Dermis blood vessel endothelial cell (primary cell): ENCODE measurements around the gene PLEKHO1. TPM values are rescaled to one million over a fixed set of nuclear protein-coding genes. Genes with fewer than 3 reads are reported as not detected.
"Not testable (repeated sequence)": the region's sequence is repeated elsewhere in the genome, so short reads cannot be mapped to it uniquely, and the experiment has no call there.

Source experiments
- DNase-seq: peaks from one replicate; pipeline ENCODE4 v3.0.0; 2010
- total RNA-seq: library from RNA; depleted of rRNA; stranded (reverse); fragments of >200 nt; gene quantifications from 2 replicates; pipeline ENCODE4 v1.2.3, GENCODE V29; 2014

Gene PLEKHO1
- 31.0 and 65.9 TPM in 2 replicates for total RNA-seq

- DNase-seq, result peak; percentile 91
Measured at GRCh38 chr1:150149271-150150132, at the start of gene PLEKHO1. Gene PLEKHO1 (plus strand): TSS chr1:150149916. CDS start chr1:150150258, 342 bp downstream.

DNA sequence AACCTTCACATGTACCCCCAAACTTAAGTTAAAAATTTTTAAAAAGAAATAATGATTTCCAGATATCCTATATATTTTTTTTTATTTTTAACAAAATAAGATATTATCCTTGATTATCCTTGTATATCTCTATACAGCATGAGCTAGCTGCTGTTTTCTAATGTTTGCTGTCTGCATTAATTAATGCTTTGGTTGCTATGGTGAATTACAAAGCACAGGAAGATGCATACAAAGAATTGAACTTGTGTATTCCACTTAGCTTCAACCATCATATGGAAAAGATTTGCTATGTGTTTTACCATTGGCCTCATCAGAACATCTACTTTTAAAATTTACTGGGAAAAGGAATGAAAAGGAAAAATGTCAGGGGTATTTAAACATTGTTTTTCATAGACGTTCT is 46.7 kb upstream of the PLEKHO1 start:
- DNase-seq, result no peak

DNA sequence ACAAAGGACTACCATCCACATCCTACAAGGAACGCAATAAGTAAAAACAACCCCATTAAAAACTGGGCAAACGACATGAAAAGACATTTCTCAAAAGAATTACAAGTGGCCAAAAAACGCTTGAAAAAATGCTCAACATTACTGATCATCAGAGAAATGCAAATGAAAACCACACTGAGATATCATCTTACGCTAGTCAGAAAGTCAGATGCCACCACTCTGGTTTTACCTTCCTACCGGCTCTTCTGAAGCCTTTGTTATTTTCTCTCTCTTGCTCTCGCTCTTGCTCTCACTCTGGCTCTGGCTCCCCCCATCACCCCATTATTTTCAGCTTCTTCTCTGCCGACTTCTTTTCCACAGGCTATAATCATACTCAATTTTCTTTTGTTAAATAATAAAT is 43.4 kb upstream of the PLEKHO1 start:
- no peak for DNase-seq

DNA sequence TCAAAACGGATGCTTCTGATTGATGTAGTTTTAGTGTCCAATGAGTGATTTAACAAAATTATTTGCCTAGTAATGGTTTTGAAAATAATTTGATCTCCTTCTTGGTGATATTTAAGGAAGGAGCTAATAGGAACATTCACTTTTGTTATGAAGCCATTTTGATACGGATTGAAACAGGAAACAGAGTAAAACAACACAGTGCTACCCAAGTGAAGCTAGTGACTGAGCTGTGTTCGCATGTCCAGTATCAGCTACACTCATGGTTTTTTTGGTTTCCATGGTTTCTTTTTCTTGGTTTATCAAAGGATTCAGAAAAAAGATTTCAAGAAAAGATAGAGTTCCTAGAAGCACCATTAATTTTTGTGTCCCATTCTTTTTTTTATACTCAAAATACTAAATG is 40.1 kb upstream of the PLEKHO1 start:
- peak; percentile 49 for DNase-seq

GRCh38 chr1:150110116-150110515 is 39.6 kb upstream of the PLEKHO1 start:
- DNase-seq, result peak; percentile 57

DNA sequence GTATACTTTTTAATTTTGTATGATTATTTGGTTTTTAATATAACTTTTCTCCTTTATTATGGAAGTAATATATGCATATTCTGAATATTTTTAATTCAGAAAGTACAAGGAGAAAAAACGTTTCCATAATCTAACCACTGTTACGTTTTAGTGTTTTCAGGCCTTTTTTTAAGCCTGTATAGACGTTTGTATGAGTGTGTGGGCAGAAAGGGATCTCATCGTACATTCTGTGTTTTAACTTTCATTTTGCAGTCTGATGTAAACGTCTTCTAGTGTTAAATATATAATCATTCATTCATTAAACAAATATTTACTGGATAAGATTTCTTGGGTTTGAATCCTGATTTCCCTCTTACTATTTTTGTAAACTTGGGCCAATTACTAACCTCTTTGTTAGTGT is 38.0 kb upstream of the PLEKHO1 start:
- no peak for DNase-seq

GRCh38 chr1:150115121-150115520 is 34.6 kb upstream of the PLEKHO1 start:
- DNase-seq, result no peak

DNA sequence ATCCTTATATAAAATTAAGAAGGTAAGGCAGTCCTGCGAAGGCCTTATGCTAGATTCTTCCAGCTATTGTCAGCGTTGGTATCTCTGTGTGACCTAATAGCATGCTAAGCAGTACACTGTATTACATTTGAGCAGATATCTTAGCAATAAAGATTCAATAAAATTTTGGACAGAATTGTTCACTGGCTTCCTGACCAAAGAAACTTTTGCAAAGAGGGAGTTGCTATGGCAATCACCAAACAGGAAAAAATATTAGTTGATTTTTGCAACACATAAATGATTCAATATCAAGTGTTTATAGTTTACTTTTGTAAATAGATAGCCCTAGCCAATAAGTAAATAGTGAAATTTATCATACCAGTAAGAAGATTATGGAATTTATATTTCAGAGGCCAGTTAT is 31.0 kb upstream of the PLEKHO1 start:
- DNase-seq, result peak; percentile 48

GRCh38 chr1:150121236-150121862 is 28.4 kb upstream of the PLEKHO1 start:
- no peak for DNase-seq

DNA sequence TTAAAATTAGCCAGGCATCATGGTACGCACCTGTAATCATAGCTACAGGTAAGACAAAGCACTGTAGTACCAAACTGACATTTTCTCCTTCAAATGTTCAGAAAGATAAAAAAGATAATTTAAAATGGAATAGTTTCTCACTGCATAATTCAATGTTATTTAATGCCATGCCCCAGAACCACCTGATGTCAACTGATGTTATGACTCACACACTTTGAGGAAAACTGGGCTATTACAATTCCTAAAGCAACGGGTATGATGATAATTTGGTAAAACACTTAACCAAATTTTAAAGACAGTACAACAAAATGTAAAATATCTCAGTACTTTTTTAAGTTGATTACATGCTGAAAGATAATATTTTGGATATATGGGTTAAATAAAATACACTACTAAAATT is 22.9 kb upstream of the PLEKHO1 start:
- DNase-seq, result no peak

DNA sequence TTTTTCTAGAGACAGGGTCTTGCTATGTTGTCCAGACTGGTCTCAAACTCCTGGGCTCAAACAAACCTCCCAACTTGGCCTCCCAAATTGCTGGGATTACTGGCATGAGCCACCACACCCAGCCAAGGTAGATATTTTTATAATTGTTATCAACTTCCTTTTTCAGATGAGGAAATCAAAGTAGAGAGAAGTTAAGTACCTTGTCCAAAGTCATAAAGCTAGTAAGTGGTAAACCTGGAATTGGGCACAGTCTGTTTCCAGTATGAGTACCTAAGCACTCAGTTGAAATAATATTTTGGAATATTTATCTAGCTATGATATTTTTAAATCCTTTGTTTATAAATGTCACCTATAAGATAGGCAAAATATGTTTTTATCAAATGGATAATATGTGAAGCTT is 22.3 kb upstream of the PLEKHO1 start:
- no peak for DNase-seq

GRCh38 chr1:150127868-150128267 is 21.8 kb upstream of the PLEKHO1 start:
- no peak for DNase-seq

DNA sequence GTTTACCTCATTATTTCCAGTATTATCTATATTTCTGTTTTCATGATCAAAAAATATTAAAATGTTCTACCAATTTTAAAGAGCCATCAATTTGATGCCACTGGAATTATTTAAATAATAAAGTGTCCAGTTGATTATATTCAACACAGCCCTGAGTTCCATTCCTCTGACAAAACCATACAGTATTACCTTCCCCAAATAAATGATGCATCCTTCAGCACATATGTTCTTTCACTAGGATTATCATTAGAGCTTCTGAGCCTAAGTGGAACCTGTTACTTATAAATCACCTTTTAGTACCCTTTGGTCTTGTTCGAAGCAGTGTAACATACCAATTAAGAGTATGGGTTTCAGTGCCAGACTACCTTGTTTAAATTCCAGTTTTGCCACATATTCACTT is 17.3 kb upstream of the PLEKHO1 start:
- DNase-seq, result no peak

DNA sequence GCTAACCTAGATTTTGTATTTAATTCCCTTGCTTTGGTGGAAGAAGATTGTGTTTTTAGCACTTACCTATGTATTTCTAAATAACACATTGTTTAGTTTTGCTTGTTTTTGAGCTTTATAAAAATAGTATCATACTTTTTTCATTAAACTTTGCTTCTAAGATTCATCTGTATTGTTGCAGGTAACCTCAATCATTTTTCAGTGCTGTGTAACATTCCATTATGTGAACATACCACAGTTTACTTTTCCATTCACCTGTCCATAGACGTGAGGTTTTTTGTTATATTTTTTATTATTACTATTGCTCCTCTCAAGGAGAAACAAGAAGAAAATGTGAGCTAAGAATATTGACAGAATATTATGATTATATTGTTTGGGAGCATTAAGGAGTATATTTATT is 15.2 kb upstream of the PLEKHO1 start:
- DNase-seq, result no peak

DNA sequence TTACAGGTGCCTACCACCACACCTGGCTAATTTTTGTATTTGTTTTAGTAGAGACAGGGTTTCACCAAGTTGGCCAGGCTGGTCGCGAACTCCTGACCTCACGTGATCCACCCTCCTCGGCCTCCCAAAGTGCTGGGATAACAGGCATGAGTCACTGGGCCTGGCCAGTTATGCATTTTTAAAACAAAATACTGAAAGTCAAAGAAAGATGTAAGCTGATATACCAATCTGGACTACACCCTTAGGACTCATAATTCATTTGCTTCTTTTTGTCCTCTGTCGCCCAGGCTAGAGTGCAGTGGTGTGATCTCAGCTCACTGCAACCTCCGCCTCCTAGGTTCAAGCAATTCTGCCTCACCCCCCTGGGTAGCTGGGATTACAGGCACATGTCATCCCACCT is 14.3 kb upstream of the PLEKHO1 start:
- not testable (repeated sequence) for DNase-seq

DNA sequence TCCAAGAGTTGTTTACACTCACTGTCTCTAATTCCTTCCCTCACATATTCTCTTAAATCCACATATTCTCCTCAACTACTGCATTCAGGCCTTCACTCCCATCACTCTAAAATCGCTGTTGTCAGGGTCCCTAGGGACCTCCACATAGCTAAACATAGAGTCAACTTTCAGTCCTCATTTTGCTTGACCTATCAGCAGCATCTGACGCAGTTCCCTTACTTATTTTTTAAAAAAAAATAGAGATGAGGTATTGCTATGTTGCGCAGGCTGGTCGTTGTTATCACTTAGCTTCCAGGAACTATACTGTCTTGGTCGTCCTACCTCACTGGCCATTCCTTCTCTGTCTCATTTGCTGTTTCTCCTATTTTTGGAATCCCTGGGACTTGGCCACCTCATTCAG is 11.7 kb upstream of the PLEKHO1 start:
- no peak for DNase-seq

DNA sequence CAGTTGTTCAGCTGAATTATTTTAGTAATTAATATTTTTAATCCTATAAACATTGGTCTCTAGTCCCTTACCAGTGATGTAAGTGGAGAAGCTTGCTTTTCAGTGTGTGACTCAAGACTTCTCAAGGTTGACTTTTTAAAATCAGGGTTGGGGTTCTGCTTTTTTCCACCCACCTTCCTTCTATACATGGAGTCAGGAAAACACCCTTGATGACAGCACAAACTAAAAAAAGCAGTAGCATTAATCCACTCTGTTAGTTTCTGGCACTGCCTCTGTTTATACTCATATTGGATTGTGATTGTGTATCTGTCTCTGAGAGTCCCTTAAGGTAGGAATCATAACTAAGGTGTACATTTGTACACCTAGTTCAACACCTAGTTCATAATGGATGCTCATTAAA is 8.3 kb upstream of the PLEKHO1 start:
- peak; percentile 67 for DNase-seq

- peak; percentile 85 for DNase-seq
Measured at GRCh38 chr1:150142083-150142482, 7.6 kb upstream of the PLEKHO1 start.

- peak; percentile 75 for DNase-seq
Measured at GRCh38 chr1:150144606-150145005, 5.1 kb upstream of the PLEKHO1 start.

GRCh38 chr1:150146016-150146415 is 3.7 kb upstream of the PLEKHO1 start:
- DNase-seq, result not testable (repeated sequence)

DNA sequence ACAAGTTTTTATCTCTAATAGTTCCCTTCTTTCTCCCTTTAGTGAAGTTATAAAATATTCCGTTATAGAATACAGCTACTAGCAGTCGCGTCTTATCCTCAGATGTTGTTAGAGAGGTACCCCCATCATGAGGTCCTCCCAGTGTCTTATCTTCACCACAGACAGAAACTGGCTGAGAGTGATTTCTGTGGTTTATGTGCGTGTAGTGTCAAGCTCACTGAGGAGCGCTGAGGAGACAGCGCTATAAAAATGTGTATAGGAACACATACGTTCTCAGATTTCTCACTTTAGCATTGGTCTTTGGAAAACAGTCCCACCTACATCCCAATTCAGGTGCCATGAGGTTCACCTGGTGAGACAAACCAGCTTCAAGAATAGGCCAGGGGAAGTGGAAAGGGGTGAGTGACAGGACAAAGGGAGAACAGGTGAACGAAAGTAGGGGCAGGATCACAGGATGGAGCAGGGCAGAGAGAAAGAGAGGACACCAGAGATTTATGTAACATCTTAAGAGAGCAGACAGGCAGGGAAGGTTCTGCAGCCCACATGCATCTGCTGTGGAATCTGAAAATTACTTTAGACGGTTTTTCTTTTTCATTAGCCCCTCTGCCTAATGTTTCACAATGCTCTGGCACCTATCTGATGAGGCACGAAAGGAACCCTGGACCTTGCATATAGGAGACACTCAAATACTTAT is 2.7 kb upstream of the PLEKHO1 start:
- no peak for DNase-seq

DNA sequence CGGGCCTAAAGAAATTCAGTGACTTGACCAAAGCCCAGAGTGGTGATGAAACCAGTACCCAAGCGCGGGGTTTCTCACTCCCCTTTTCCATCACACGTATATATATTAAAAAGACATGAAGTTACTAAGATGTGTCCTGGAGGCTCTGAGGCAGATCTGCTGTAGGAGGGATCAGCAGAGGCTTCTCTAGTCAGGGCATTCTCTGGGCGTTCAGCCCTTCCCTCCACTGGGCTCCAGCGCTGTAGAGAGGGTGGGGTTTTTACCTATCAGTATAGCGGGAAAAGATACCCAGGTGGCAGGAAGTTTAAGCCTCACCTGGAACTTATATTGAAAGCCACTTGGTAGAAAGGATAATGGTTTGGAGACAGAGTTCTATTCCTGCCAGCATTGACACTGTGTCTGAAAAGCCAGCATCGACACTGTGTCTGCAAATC is 862 bp upstream of the PLEKHO1 start:
- DNase-seq, result no peak
